Panc1 (cell line): Measurements from ENCODE around the gene CFAP45. TPM values are rescaled to one million over a fixed set of nuclear protein-coding genes. Genes with fewer than 3 reads are reported as not detected.

Source experiments
- ATAC-seq: fragments of 200-7000 bp; cut with Tn5 transposase; 2 replicates; pipeline ENCODE4 v1.9.1; 2020; ENCODE audit warnings: mild to moderate bottlenecking, moderate library complexity
- BruUV-seq: library from RNA; stranded (reverse); fragments of 400-500 nt; replicated peaks from 2 replicates; lab custom pipeline; 2021; lab: Mats Ljungman, UMichigan
- CTCF ChIA-PET: fragments of 300-600 bp; sonication (Branson Sonifier 250); formaldehyde crosslinking; loops from one replicate; lab custom pipeline; 2022; ENCODE audit warnings: antibody characterized with exemption; lab: Charles Lee
- POLR2A ChIA-PET: fragments of 300-600 bp; sonication (Branson Sonifier 250); formaldehyde crosslinking; loops from one replicate; lab custom pipeline; 2022; ENCODE audit warnings: antibody characterized with exemption; lab: Charles Lee
- DNase-seq: peaks from one replicate; pipeline ENCODE4 v3.0.0-alpha.2; 2010; ENCODE audit warnings: low read depth, low spot score
- H3K27ac ChIP-seq: 2 replicates; pipeline ENCODE4 v1.5.1; 2011; ENCODE audit warnings: mild to moderate bottlenecking, low read length, inconsistent platforms
- H3K27me3 ChIP-seq: fragments of 200-500 bp; sonication (Bioruptor generic); 2 replicates; pipeline ENCODE4 v1.6.0; 2014; ENCODE audit warnings: low read length, inconsistent platforms; ENCODE audit not compliant: control insufficient read depth, insufficient read depth
- H3K36me3 ChIP-seq: fragments of 200-500 bp; sonication (Bioruptor generic); 2 replicates; pipeline ENCODE4 v1.5.1; 2014; ENCODE audit warnings: inconsistent platforms, mild to moderate bottlenecking, low read length, moderate library complexity; ENCODE audit not compliant: control insufficient read depth, insufficient read depth
- H3K4me1 ChIP-seq: 2 replicates; pipeline ENCODE4 v1.5.1; 2011; ENCODE audit warnings: inconsistent platforms, mild to moderate bottlenecking, low read length, moderate library complexity; ENCODE audit not compliant: control insufficient read depth, insufficient read depth
- H3K4me3 ChIP-seq, 2 experiments: 2 replicates each; pipeline ENCODE4 v1.5.1; 2011 to 2012; ENCODE audit warnings: low read depth in 2 of 2, low read length in 2 of 2, mild to moderate bottlenecking in 2 of 2, inconsistent platforms in 1 of 2, moderate library complexity in 1 of 2
- H3K9me3 ChIP-seq: fragments of 200-500 bp; sonication (Bioruptor generic); 2 replicates; pipeline ENCODE4 v1.5.1; 2014; ENCODE audit warnings: low read depth, mild to moderate bottlenecking, inconsistent platforms, low read length, moderate library complexity; ENCODE audit not compliant: control insufficient read depth, insufficient read depth
- CTCF ChIP-seq: fragments of 450-650 bp; IDR thresholded peaks from 2 replicates; pipeline ENCODE4 v1.5.1; 2017; ENCODE audit warnings: mild to moderate bottlenecking
- POLR2AphosphoS5 ChIP-seq: IDR thresholded peaks from 2 replicates; pipeline ENCODE4 v1.6.1; 2012; ENCODE audit warnings: mild to moderate bottlenecking, low read depth, low read length, moderate library complexity
- REST ChIP-seq, 2 experiments: IDR thresholded peaks; 2 replicates each; pipeline ENCODE4 v1.6.1; 2011 to 2012; ENCODE audit warnings: low read depth in 2 of 2, control low read depth in 1 of 2, low read length in 1 of 2, mild to moderate bottlenecking in 1 of 2, moderate library complexity in 1 of 2; ENCODE audit not compliant: insufficient read depth in 1 of 2
- SIN3A ChIP-seq: IDR thresholded peaks from 2 replicates; pipeline ENCODE4 v1.6.1; 2012; ENCODE audit warnings: low read depth, mild to moderate bottlenecking, low read length, moderate library complexity, borderline replicate concordance; ENCODE audit not compliant: insufficient read depth
- TCF7L2 ChIP-seq: IDR thresholded peaks from 2 replicates; pipeline ENCODE4 v1.6.1; 2011; ENCODE audit warnings: mild to moderate bottlenecking, low read depth, low read length, inconsistent platforms
- in situ Hi-C: cut with HindIII; loops from 2 replicates; pipeline ENCODE4 v1.10.0; 2016; ENCODE audit warnings: low sequenced_read_pairs, low pct_unique_long_range_greater_than_20kb
- intact Hi-C: fragments of 100-400 bp; cut with micrococcal nuclease; formaldehyde crosslinking; loops from one replicate; pipeline ENCODE4 v1.10.0; 2022; ENCODE audit not compliant: unreplicated experiment
- total RNA-seq: library from RNA; stranded (reverse); gene quantifications from one replicate; pipeline ENCODE4 v1.2.1, GENCODE V29; 2021; ENCODE audit not compliant: unreplicated experiment

Gene CFAP45
- total RNA-seq, 1 experiment from 2014 or later = 1.6 TPM

- ChIA-PET CTCF (interaction anchor here (0.6 kb wide), 1 partner anchor 776 kb away, joined by 3 read pairs; no protein-coding TSS in a partner anchor), POLR2A (no interaction called here)
- in situ Hi-C loops = no loop called here
- no TSS peak for BruUV-seq
- DNase-seq (no peak), ATAC-seq (no peak)
- H3K4me3 ChIP-seq = no peak overlapping the region
- TF ChIP-seq TCF7L2 (no peak), CTCF (no peak), REST (IDR thresholded peaks at IDR 0.05; ENCODE audit: insufficient read depth in 1 of 2, low read depth in 2 of 2, low read length in 1 of 2) (no peak), POLR2AphosphoS5 (no peak), SIN3A (no peak)
- H3K9me3 ChIP-seq = no peaks in the 10 kb centered on the region
- no peak overlapping the region for H3K27ac ChIP-seq
- H3K27me3 ChIP-seq = no peaks in the 10 kb centered on the region
- no peaks in the 10 kb centered on the region for H3K36me3 ChIP-seq
- H3K4me1 ChIP-seq = peaks cover 6% of the 10 kb centered on the region; the same call in 1 of the 2 replicates
- intact Hi-C loops = no loop called here
Measured at GRCh38 chr1:159930216-159930615, 30.3 kb upstream of the CFAP45 start.

GRCh38 chr1:159929155-159930051 lies 29.4 kb upstream of the CFAP45 start:
- in situ Hi-C loops = no loop called here
- H3K27ac ChIP-seq = no peak overlapping the region
- H3K27me3 ChIP-seq = no peaks in the 10 kb centered on the region
- peaks cover 6% of the 10 kb centered on the region; the same call in 1 of the 2 replicates for H3K4me1 ChIP-seq
- TF ChIP-seq TCF7L2 (no peak), SIN3A (no peak), CTCF (no peak), REST (IDR thresholded peaks at IDR 0.05; ENCODE audit: insufficient read depth in 1 of 2, low read depth in 2 of 2, low read length in 1 of 2) (no peak)
- H3K4me3 ChIP-seq = no peak overlapping the region
- ChIA-PET POLR2A (no interaction called here), CTCF (no interaction called here)
- intact Hi-C loops = no loop called here
- no TSS peak for BruUV-seq
- no peaks in the 10 kb centered on the region for H3K36me3 ChIP-seq
- no peak for DNase-seq
- no peaks in the 10 kb centered on the region for H3K9me3 ChIP-seq
- ATAC-seq = no peak
